IMR-90 (cell line): Measurements from ENCODE around the gene SLC34A3. TPM values are rescaled to one million over a fixed set of nuclear protein-coding genes. Genes with fewer than 3 reads are reported as not detected.

ENCODE experiments used
- ATAC-seq: fragments of 200-7000 bp; cut with Tn5 transposase; 2 replicates; pipeline ENCODE4 v1.9.1; 2020; ENCODE audit warnings: low read depth, mild to moderate bottlenecking, moderate library complexity
- BruUV-seq: library from RNA; stranded (reverse); fragments of 400-500 nt; replicated peaks from 2 replicates; lab custom pipeline; 2021; lab: Mats Ljungman, UMichigan
- CTCF ChIA-PET: fragments of 300-600 bp; formaldehyde crosslinking; extraction: SDS; loops from one replicate; lab custom pipeline; 2021; ENCODE audit warnings: antibody characterized with exemption; lab: Yijun Ruan, JAX
- POLR2A ChIA-PET: fragments of 300-600 bp; sonication (Branson Sonifier 250); formaldehyde crosslinking; loops from one replicate; lab custom pipeline; 2022; ENCODE audit warnings: antibody characterized with exemption; ENCODE audit not compliant: unreplicated experiment; lab: Charles Lee
- DNase-seq: peaks from one replicate; pipeline ENCODE4 v3.0.0; 2013
- H2AFZ ChIP-seq: replicated peaks from 2 replicates; pipeline ENCODE3; 2013; ENCODE audit warnings: low read length, mild to moderate bottlenecking; ENCODE audit not compliant: poor library complexity
- H2AK5ac ChIP-seq: 2 replicates; pipeline ENCODE4 v1.6.1; 2013; ENCODE audit warnings: low read depth, low read length, inconsistent platforms
- H2AK9ac ChIP-seq: replicated peaks from 2 replicates; pipeline ENCODE3; 2013; ENCODE audit warnings: mild to moderate bottlenecking, low read depth, low read length, moderate library complexity; ENCODE audit not compliant: poor library complexity
- H2BK120ac ChIP-seq: 2 replicates; pipeline ENCODE4 v1.6.1; 2013; ENCODE audit warnings: low read depth, low read length, inconsistent platforms
- H2BK15ac ChIP-seq: 3 replicates; pipeline ENCODE4 v1.6.1; 2013; ENCODE audit warnings: low read depth, low read length, inconsistent platforms
- H2BK20ac ChIP-seq: 2 replicates; pipeline ENCODE4 v1.6.1; 2013; ENCODE audit warnings: low read depth, mild to moderate bottlenecking, inconsistent platforms, low read length, moderate library complexity
- H2BK5ac ChIP-seq: 2 replicates; pipeline ENCODE4 v1.6.1; 2013; ENCODE audit warnings: mild to moderate bottlenecking, low read depth, low read length, inconsistent platforms; ENCODE audit not compliant: poor library complexity, severe bottlenecking
- H3K14ac ChIP-seq: replicated peaks from 2 replicates; pipeline ENCODE4 v1.6.1; 2013; ENCODE audit warnings: low read depth, low read length, inconsistent platforms
- H3K18ac ChIP-seq: 2 replicates; pipeline ENCODE4 v1.6.1; 2013; ENCODE audit warnings: low read depth, low read length, control low read depth
- H3K23ac ChIP-seq: 2 replicates; pipeline ENCODE4 v1.6.1; 2013; ENCODE audit warnings: low read depth, low read length, inconsistent platforms
- H3K27ac ChIP-seq: 2 replicates; pipeline ENCODE4 v1.5.1; 2013; ENCODE audit warnings: mild to moderate bottlenecking, control low read depth, low read length; ENCODE audit not compliant: insufficient read depth
- H3K27me3 ChIP-seq: 2 replicates; pipeline ENCODE4 v1.6.1; 2013; ENCODE audit warnings: low read length; ENCODE audit not compliant: control insufficient read depth, insufficient read depth
- H3K36me3 ChIP-seq: 2 replicates; pipeline ENCODE4 v1.6.1; 2013; ENCODE audit warnings: low read length, mixed read lengths; ENCODE audit not compliant: control insufficient read depth, insufficient read depth
- H3K4ac ChIP-seq: 2 replicates; pipeline ENCODE4 v1.6.1; 2013; ENCODE audit warnings: low read depth, low read length, inconsistent platforms
- H3K4me1 ChIP-seq: 2 replicates; pipeline ENCODE4 v1.6.1; 2013; ENCODE audit warnings: low read length, mixed read lengths; ENCODE audit not compliant: control insufficient read depth, insufficient read depth
- H3K4me2 ChIP-seq: 2 replicates; pipeline ENCODE4 v1.6.1; 2013; ENCODE audit warnings: low read depth, mild to moderate bottlenecking, control low read depth, low read length, moderate library complexity
- H3K4me3 ChIP-seq: 2 replicates; pipeline ENCODE4 v1.5.1; 2013; ENCODE audit warnings: low read depth, mild to moderate bottlenecking, control low read depth, low read length, moderate library complexity; ENCODE audit not compliant: insufficient read depth
- H3K56ac ChIP-seq: 2 replicates; pipeline ENCODE4 v1.6.1; 2013; ENCODE audit warnings: low read length, inconsistent platforms; ENCODE audit not compliant: insufficient read depth; ENCODE audit errors: extremely low read depth
- H3K79me1 ChIP-seq, 2 experiments: 2 replicates each; pipeline ENCODE4 v1.6.1; 2013; ENCODE audit warnings: low read length in 2 of 2, inconsistent platforms in 1 of 2, low read depth in 1 of 2
- H3K9ac ChIP-seq: 2 replicates; pipeline ENCODE4 v1.6.1; 2013; ENCODE audit warnings: low read depth, low read length, control low read depth
- H3K9me1 ChIP-seq: 2 replicates; pipeline ENCODE4 v1.6.1; 2013; ENCODE audit warnings: low read length, inconsistent platforms; ENCODE audit not compliant: insufficient read depth
- H3K9me3 ChIP-seq: 2 replicates; pipeline ENCODE4 v1.6.1; 2013; ENCODE audit warnings: low read length; ENCODE audit not compliant: control insufficient read depth, insufficient read depth
- H4K20me1 ChIP-seq: 2 replicates; pipeline ENCODE4 v1.6.1; 2013; ENCODE audit warnings: low read length, inconsistent platforms; ENCODE audit not compliant: insufficient read depth
- H4K5ac ChIP-seq: 2 replicates; pipeline ENCODE4 v1.6.1; 2013; ENCODE audit warnings: mild to moderate bottlenecking, low read depth, low read length, control low read depth
- H4K8ac ChIP-seq, 2 experiments: 2 replicates each; pipeline ENCODE4 v1.6.1; 2013; ENCODE audit warnings: low read depth in 2 of 2, low read length in 2 of 2, control low read depth in 1 of 2, inconsistent platforms in 1 of 2
- H4K91ac ChIP-seq: 2 replicates; pipeline ENCODE4 v1.6.1; 2013; ENCODE audit warnings: low read depth, low read length, inconsistent platforms; ENCODE audit not compliant: insufficient read depth
- BHLHE40 ChIP-seq: fragments of 150-350 bp; IDR thresholded peaks from 2 replicates; pipeline ENCODE4 v1.6.1; 2016; ENCODE audit warnings: mild to moderate bottlenecking, low read depth, low read length
- CEBPB ChIP-seq: IDR thresholded peaks from 2 replicates; pipeline ENCODE4 v1.6.1; 2012; ENCODE audit warnings: low read depth, low read length, improper control_type of control experiment
- CHD1 ChIP-seq: IDR thresholded peaks from 2 replicates; pipeline ENCODE4 v1.6.1; 2012; ENCODE audit warnings: low read depth, low read length, improper control_type of control experiment
- MAFK ChIP-seq: IDR thresholded peaks from 2 replicates; pipeline ENCODE4 v1.6.1; 2012; ENCODE audit warnings: low read depth, low read length, improper control_type of control experiment
- MXI1 ChIP-seq: IDR thresholded peaks from 2 replicates; pipeline ENCODE4 v1.6.1; 2012; ENCODE audit warnings: low read depth, mild to moderate bottlenecking, low read length, moderate library complexity, borderline replicate concordance
- NFE2L2 ChIP-seq: fragments of 150-350 bp; IDR thresholded peaks from 2 replicates; pipeline ENCODE4 v1.6.1; 2016; ENCODE audit warnings: low read depth, mild to moderate bottlenecking, low read length
- POLR2A ChIP-seq: IDR thresholded peaks from 2 replicates; pipeline ENCODE4 v1.6.1; 2012; ENCODE audit warnings: mild to moderate bottlenecking, low read depth, low read length
- RAD21 ChIP-seq: IDR thresholded peaks from 2 replicates; pipeline ENCODE4 v1.6.1; 2012; ENCODE audit warnings: low read length, improper control_type of control experiment
- RFX5 ChIP-seq: IDR thresholded peaks from 2 replicates; pipeline ENCODE4 v1.8.0; 2012; ENCODE audit warnings: low read depth, mild to moderate bottlenecking, low read length, moderate library complexity
- SMC3 ChIP-seq: fragments of 150-350 bp; IDR thresholded peaks from 2 replicates; pipeline ENCODE4 v1.6.1; 2016; ENCODE audit warnings: low read depth, mild to moderate bottlenecking, antibody characterized with exemption, low read length, moderate library complexity
- USF2 ChIP-seq: fragments of 150-350 bp; IDR thresholded peaks from 2 replicates; pipeline ENCODE4 v1.6.1; 2017; ENCODE audit warnings: mild to moderate bottlenecking, antibody characterized with exemption, low read length, low read depth
- WGBS, 2 experiments: methylation state at CpG; one replicate each; pipeline versions ENCODE4 v1.1.5 to v1.1.7; 2013; ENCODE audit warnings: missing lambda C conversion rate in 2 of 2; ENCODE audit not compliant: insufficient read length in 1 of 2; ENCODE audit errors: extremely low coverage in 2 of 2; 5-methylcytosine and 5-hydroxymethylcytosine counted together
- dilution Hi-C: fragments of 300-500 bp; cut with HindIII; formaldehyde crosslinking; loops from one replicate; pipeline ENCODE4 v1.14.3; 2018; ENCODE audit warnings: low sequenced_read_pairs; ENCODE audit not compliant: unreplicated experiment
- in situ Hi-C: fragments of 300-500 bp; cut with MboI; formaldehyde crosslinking; loops from 3 replicates; pipeline ENCODE4 v1.14.3; 2019; ENCODE audit warnings: low sequenced_read_pairs, inconsistent platforms, mixed read lengths
- intact Hi-C: fragments of 100-400 bp; cut with micrococcal nuclease; formaldehyde crosslinking; loops from 2 replicates; pipeline ENCODE4 v1.10.0; 2022
- polyA plus RNA-seq, 3 experiments: library from polyadenylated mRNA; depleted of rRNA; stranded (reverse); fragments of >200 nt; gene quantifications; 2 replicates each; pipeline ENCODE4 v1.2.3, GENCODE V29; 2012; ENCODE audit warnings: low replicate concordance in 1 of 3
- total RNA-seq: library from RNA; depleted of rRNA; stranded (reverse); fragments of >200 nt; gene quantifications from 2 replicates; pipeline ENCODE4 v1.2.3, GENCODE V29; 2012

The SLC34A3 gene
- total and polyA plus RNA-seq, 2 of the 4 experiments (the other 2 are of a cell fraction): not detected

GRCh38 chr9:137242269-137243203 lies 11.8 kb downstream of the SLC34A3 start:
- H4K8ac ChIP-seq: no peak overlapping the region
- H2BK15ac ChIP-seq: no peak overlapping the region
- peak overlapping the region; percentile 90 for H3K9ac ChIP-seq
- H3K23ac ChIP-seq: peak overlapping the region; percentile 14
- H3K4me3 ChIP-seq: peak overlapping the region; percentile 50
- H2BK20ac ChIP-seq: no peak overlapping the region
- H3K9me1 ChIP-seq: peaks cover 4% of the 10 kb centered on the region
- H4K91ac ChIP-seq: no peak overlapping the region
- H2AK9ac ChIP-seq: no peak overlapping the region
- intact Hi-C loops (no loop called here), in situ Hi-C loops (no loop called here), dilution Hi-C loops (no loop called here)
- no peak overlapping the region for H2BK5ac ChIP-seq
- peak overlapping the region; percentile 48; the same call in 1 of the 2 replicates for H3K14ac ChIP-seq
- peaks cover 36% of the 10 kb centered on the region for H4K20me1 ChIP-seq
- H3K4me1 ChIP-seq: peaks cover 9% of the 10 kb centered on the region; the same call in 1 of the 2 replicates
- no TSS peak for BruUV-seq
- TF ChIP-seq SMC3 (no peak), RAD21 (no peak), BHLHE40 (no peak), RFX5 (no peak), MAFK (no peak), POLR2A (no peak), NFE2L2 (no peak), CEBPB (no peak), CHD1 (no peak; the same call in 1 of the 2 replicates), MXI1 (no peak), USF2 (no peak)
- POLR2A ChIA-PET: no interaction called here
- DNase-seq (no peak), ATAC-seq (no peak)
- H3K79me1 ChIP-seq: peaks cover 9 to 44% of the 10 kb centered on the region in 2 experiments; a peak in 3 of 4 replicates
- H3K4ac ChIP-seq: no peak overlapping the region
- CTCF ChIA-PET: no interaction called here
- H2AK5ac ChIP-seq: no peak overlapping the region; the same call in 1 of the 2 replicates
- H3K18ac ChIP-seq: no peak overlapping the region
- peak overlapping the region; percentile 59 for H3K56ac ChIP-seq
- peak overlapping the region; percentile 77; the same call in 1 of the 2 replicates for H3K27ac ChIP-seq
- H4K5ac ChIP-seq: no peak overlapping the region
- 62% methylated on average over 17 of the region's 36 CpGs; no CpG with 5 or more reads in 1 of the 2 experiments for WGBS, 2 experiments
- no peaks in the 10 kb centered on the region for H3K27me3 ChIP-seq
- H3K4me2 ChIP-seq: peak overlapping the region; percentile 94
- H2BK120ac ChIP-seq: no peak overlapping the region
- no peaks in the 10 kb centered on the region for H3K9me3 ChIP-seq
- H2AFZ ChIP-seq: no peak overlapping the region
- H3K36me3 ChIP-seq: peaks cover 19% of the 10 kb centered on the region
